Measurements from ENCODE around the gene RUSF1. TPM values are rescaled to one million over a fixed set of nuclear protein-coding genes. Genes with fewer than 3 reads are reported as not detected.

The RUSF1 gene
- total and polyA plus RNA-seq, 9 of the 15 experiments (the other 6 are each of a cell fraction or from before 2014, with no cell fraction given), result 0.80 to 52.8 (median 27.6) TPM

GRCh38 chr16:31507929-31508705 lies at the start of gene RUSF1 (continued):
- TF ChIP-seq, protein P1, sequence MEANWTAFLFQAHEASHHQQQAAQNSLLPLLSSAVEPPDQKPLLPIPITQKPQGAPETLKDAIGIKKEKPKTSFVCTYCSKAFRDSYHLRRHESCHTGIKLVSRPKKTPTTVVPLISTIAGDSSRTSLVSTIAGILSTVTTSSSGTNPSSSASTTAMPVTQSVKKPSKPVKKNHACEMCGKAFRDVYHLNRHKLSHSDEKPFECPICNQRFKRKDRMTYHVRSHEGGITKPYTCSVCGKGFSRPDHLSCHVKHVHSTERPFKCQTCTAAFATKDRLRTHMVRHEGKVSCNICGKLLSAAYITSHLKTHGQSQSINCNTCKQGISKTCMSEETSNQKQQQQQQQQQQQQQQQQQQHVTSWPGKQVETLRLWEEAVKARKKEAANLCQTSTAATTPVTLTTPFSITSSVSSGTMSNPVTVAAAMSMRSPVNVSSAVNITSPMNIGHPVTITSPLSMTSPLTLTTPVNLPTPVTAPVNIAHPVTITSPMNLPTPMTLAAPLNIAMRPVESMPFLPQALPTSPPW (CRISPR knock-in tag; IDR thresholded peaks at IDR 0.05), result peak; percentile 83
- TF ChIP-seq FOXJ3 (CRISPR knock-in tag; IDR thresholded peaks at IDR 0.05) (no peak), NCOR1 (IDR thresholded peaks at IDR 0.05) (no peak), PHF21A (IDR thresholded peaks at IDR 0.05; ENCODE audit: borderline replicate concordance, low read depth) (no peak), ETS2 (tag; IDR thresholded peaks at IDR 0.05; ENCODE audit: borderline replicate concordance, poor library complexity, severe bottlenecking) (no peak), THRAP3 (IDR thresholded peaks at IDR 0.05; ENCODE audit: borderline replicate concordance) (no peak), E2F5 (CRISPR knock-in tag; IDR thresholded peaks at IDR 0.05) (no peak), CREBBP (IDR thresholded peaks at IDR 0.05; ENCODE audit: low read depth, low read length) (no peak), CLOCK (CRISPR knock-in tag; IDR thresholded peaks at IDR 0.05; ENCODE audit: borderline replicate concordance) (no peak), LEF1 (IDR thresholded peaks at IDR 0.05) (no peak), EGR1 (conservative IDR thresholded peaks at IDR 0.05) (0 out of 2 replicates have a peak, but pooled peaks have one; percentile 9), GATAD2A (IDR thresholded peaks at IDR 0.05) (no peak), HMG20B (CRISPR knock-in tag; IDR thresholded peaks at IDR 0.05) (no peak), NR3C1 (CRISPR knock-in tag; IDR thresholded peaks at IDR 0.05) (0 out of 2 replicates have a peak, but pooled peaks have one; percentile 44), GATA2 (CRISPR knock-in tag; IDR thresholded peaks at IDR 0.05) (no peak), POU5F1 (IDR thresholded peaks at IDR 0.05; ENCODE audit: borderline replicate concordance, low read depth, low read length, partially characterized antibody) (peak; percentile 91), ZNF311 (CRISPR knock-in tag; IDR thresholded peaks at IDR 0.05) (no peak), DPF2 (IDR thresholded peaks at IDR 0.05) (no peak), NR1H2 (CRISPR knock-in tag; IDR thresholded peaks at IDR 0.05) (no peak), SMAD4 (CRISPR knock-in tag; conservative IDR thresholded peaks at IDR 0.05) (no peak), ZNF507 (tag; conservative IDR thresholded peaks at IDR 0.05) (no peak), TEAD4 (IDR thresholded peaks at IDR 0.05; ENCODE audit: low read length) (no peak), TEAD4 (CRISPR knock-in tag; IDR thresholded peaks at IDR 0.05; ENCODE audit: borderline replicate concordance) (no peak), TOE1 (IDR thresholded peaks at IDR 0.05; ENCODE audit: borderline replicate concordance) (peak; percentile 72; the same call in 1 of the 2 replicates), TOE1 (CRISPR knock-in tag; IDR thresholded peaks at IDR 0.05; ENCODE audit: borderline replicate concordance, low read depth) (0 out of 2 replicates have a peak, but pooled peaks have one; percentile 36), RNF2 (IDR thresholded peaks at IDR 0.05) (peak; percentile 54)

Data from K562 (cell line).